CD4-positive, CD25-positive, alpha-beta regulatory T cell (primary cell): ENCODE data around the gene PTPN1. TPM values are rescaled to one million over a fixed set of nuclear protein-coding genes. Genes with fewer than 3 reads are reported as not detected.

Experiments
- ATAC-seq, 2 donors: fragments of 150-1000 bp; cut with Tn5 transposase; one replicate each; pipeline ENCODE4 v1.10.0; 2021; ENCODE audit warnings: low read depth in 2 of 2, moderate number of reproducible peaks in 2 of 2, moderate library complexity in 1 of 2
- DNase-seq, 3 donors: peaks; one replicate each; pipeline versions ENCODE4 v3.0.0 to v3.0.0-alpha.2; 2012 to 2022; ENCODE audit warnings: mixed read lengths in 1 of 3
- H3K27ac ChIP-seq: one replicate; pipeline ENCODE4 v1.7.0; 2013; ENCODE audit warnings: mild to moderate bottlenecking, low read length; ENCODE audit not compliant: insufficient read depth, poor library complexity, severe bottlenecking
- H3K27me3 ChIP-seq: one replicate; pipeline ENCODE4 v1.7.0; 2013; ENCODE audit warnings: low read length; ENCODE audit not compliant: control insufficient read depth, insufficient read depth
- H3K36me3 ChIP-seq: one replicate; pipeline ENCODE4 v1.7.0; 2013; ENCODE audit warnings: mild to moderate bottlenecking, low read length, moderate library complexity; ENCODE audit not compliant: control insufficient read depth, insufficient read depth
- H3K4me1 ChIP-seq: 2 replicates; pipeline ENCODE4 v1.7.0; 2013; ENCODE audit warnings: mild to moderate bottlenecking, low read length; ENCODE audit not compliant: insufficient read depth, control insufficient read depth, poor library complexity, severe bottlenecking
- H3K4me3 ChIP-seq: one replicate; pipeline ENCODE4 v1.7.0; 2013; ENCODE audit warnings: low read depth, mild to moderate bottlenecking, low read length, moderate library complexity
- H3K9me3 ChIP-seq, 2 experiments: 1 replicate in 1 of 2; 2 replicates in 1 of 2; pipeline ENCODE4 v1.7.0; 2013; ENCODE audit warnings: low read length in 2 of 2, mild to moderate bottlenecking in 1 of 2, moderate library complexity in 1 of 2; ENCODE audit not compliant: control insufficient read depth in 2 of 2
- H3K27ac Mint-ChIP-seq, 3 donors: one replicate each; pipeline ENCODE4 v1.8.0; 2020 to 2022; ENCODE audit warnings: mild to moderate bottlenecking in 3 of 3, mixed read lengths in 3 of 3, moderate library complexity in 2 of 3
- H3K27me3 Mint-ChIP-seq: one replicate; pipeline ENCODE4 v1.8.0; 2022; ENCODE audit warnings: mild to moderate bottlenecking, mixed read lengths
- H3K36me3 Mint-ChIP-seq: one replicate; pipeline ENCODE4 v1.8.0; 2020; ENCODE audit warnings: mixed read lengths
- H3K4me1 Mint-ChIP-seq, 4 donors: one replicate each; pipeline ENCODE4 v1.8.0; 2020 to 2022; ENCODE audit warnings: mixed read lengths in 4 of 4, mild to moderate bottlenecking in 1 of 4
- H3K4me3 Mint-ChIP-seq, 4 donors: one replicate each; pipeline ENCODE4 v1.8.0; 2020 to 2022; ENCODE audit warnings: mild to moderate bottlenecking in 4 of 4, mixed read lengths in 4 of 4, moderate library complexity in 3 of 4
- H3K9me3 Mint-ChIP-seq, 7 donors: one replicate each; pipeline ENCODE4 v1.8.0; 2020 to 2022; ENCODE audit warnings: mixed read lengths in 7 of 7, mild to moderate bottlenecking in 3 of 7, moderate library complexity in 2 of 7
- polyA plus RNA-seq, 4 donors: library from polyadenylated mRNA; unstranded; fragments of 300-500 nt; fragmentation: Illumina TruSeq; gene quantifications; one replicate each; pipeline ENCODE4 v1.2.3, GENCODE V29; 2021
- total RNA-seq: library from RNA; stranded (reverse); gene quantifications from one replicate; pipeline ENCODE4 v1.2.3, GENCODE V29; 2022

Gene PTPN1
- total RNA-seq (76.3 TPM), polyA plus RNA-seq (10 to 100 TPM; 27.1 to 34.3 (median 30.3) TPM)

DNA sequence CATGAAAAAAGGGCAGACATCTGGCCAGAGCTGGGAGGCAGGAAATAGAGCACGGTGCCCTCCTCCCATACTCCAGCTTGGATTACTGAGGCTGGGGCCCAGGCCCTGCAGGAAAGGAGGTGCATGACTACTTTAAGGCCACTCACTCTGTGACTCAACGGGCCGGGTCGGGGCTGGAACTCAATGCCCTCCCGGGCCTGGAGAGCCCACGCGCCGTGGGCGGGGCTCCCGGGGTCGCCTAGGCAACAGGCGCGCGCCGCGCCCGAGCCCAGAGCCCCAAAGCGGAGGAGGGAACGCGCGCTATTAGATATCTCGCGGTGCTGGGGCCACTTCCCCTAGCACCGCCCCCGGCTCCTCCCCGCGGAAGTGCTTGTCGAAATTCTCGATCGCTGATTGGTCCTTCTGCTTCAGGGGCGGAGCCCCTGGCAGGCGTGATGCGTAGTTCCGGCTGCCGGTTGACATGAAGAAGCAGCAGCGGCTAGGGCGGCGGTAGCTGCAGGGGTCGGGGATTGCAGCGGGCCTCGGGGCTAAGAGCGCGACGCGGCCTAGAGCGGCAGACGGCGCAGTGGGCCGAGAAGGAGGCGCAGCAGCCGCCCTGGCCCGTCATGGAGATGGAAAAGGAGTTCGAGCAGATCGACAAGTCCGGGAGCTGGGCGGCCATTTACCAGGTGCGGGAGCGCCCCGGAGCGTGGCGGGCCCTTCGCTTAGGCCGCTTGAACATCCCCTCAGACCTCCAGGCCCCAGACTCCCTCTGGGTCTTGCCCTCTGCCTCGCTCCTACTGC lies at the start of gene PTPN1:
Gene PTPN1 (plus strand): TSS at position 461 of the 783 bp plus-strand sequence. CDS start 145 bp downstream, at position 606.
- Histone ChIP-seq H3K36me3 (no peaks in the 10 kb centered on the region), H3K4me1 (peaks cover 50% of the 10 kb centered on the region), H3K27me3 (no peaks in the 10 kb centered on the region), H3K4me3 (peak within 1 kb of the TSS; percentile 89), H3K27ac (peak within 1 kb of the TSS; percentile 83), H3K9me3 (no peaks in the 10 kb centered on the region)
- DNase-seq (peak; percentile 98 to 100 (median 98)), ATAC-seq (peak; percentile 95 to 97)
- Mint-ChIP-seq H3K27me3 (no peaks in the 10 kb centered on the region), H3K9me3 (no peaks in the 10 kb centered on the region), H3K36me3 (peaks cover 5% of the 10 kb centered on the region), H3K4me3 (peak within 1 kb of the TSS; percentile 92 to 99 (median 96)), H3K4me1 (peaks cover 20 to 49% (median 34%) of the 10 kb centered on the region in 4 donors), H3K27ac (peak within 1 kb of the TSS; percentile 96 to 99 (median 99))

DNA sequence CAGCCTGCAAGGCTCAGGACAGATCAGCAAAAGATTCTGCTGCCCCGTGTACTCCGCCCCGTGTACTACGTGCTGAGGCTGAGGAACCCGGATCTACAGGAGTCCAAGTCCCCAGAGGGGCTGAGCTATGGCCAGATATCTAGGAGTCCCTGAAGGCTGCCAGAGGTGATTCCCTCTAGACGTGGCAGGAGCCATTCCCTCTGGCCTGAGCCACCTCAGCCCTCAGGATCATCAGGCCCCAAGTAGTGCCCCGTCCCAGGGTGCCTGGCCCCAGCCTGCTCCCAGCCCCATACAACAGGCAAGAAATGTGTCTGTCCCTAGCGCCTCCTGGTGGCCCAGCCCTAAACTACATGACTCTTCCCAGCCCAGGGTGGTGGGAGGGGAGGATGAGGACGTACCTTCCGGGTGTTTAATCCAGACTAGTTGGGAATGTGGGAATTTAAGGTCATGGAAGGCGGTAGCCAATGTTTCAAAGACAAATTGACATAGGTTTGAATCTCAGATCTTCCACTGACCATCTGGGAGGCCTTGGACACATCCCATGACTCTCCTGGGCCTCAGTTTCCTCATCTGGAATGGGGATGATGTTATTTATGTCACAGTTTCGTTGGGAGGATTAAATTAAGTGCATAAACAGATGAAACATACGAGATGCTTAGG lies 49.4 kb upstream of the PTPN1 start:
- no peak overlapping the region for H3K27ac ChIP-seq
- H3K4me1 ChIP-seq, result peaks cover 7% of the 10 kb centered on the region
- DNase-seq (peak; percentile 54 to 69 (median 65)), ATAC-seq (peak; percentile 85)
- Mint-ChIP-seq H3K36me3 (no peaks in the 10 kb centered on the region), H3K27me3 (peaks cover 19% of the 10 kb centered on the region), H3K9me3 (peaks cover 0 to 2% (median 0%) of the 10 kb centered on the region in 7 donors), H3K27ac (no peak overlapping the region), H3K4me3 (no peak overlapping the region), H3K4me1 (peaks cover 0 to 6% (median 1%) of the 10 kb centered on the region in 4 donors)
- no peaks in the 10 kb centered on the region for H3K27me3 ChIP-seq
- H3K36me3 ChIP-seq, result no peaks in the 10 kb centered on the region
- H3K4me3 ChIP-seq, result no peak overlapping the region
- no peaks in the 10 kb centered on the region for H3K9me3 ChIP-seq

DNA sequence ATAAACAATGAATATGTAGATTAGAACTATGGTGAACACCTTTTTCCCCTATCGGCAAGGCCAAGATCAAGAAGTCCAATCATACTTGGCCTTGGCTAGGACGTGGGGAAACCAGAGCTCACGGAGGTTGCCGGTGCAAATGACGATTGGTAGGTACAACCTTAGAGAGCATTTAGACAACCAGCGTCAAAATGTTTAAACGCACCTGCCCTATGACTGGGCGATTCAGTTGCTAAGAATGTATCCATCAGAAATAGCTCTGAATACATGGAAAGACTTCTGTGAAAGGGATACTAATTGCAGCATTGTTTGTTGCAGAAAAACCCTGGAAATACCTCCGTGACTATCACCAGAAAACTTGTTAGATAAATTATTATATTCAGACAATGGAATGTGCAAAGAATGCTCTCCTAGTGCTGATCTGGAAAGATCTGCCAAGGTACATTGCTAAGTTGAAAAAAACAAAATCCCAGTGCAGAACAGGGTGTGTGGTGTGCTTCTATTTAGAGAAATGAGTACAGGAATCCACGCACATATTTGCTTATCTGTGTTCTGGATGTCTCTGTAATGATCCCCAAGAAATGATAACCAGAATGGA lies 48.0 kb upstream of the PTPN1 start:
- H3K27me3 ChIP-seq, result no peaks in the 10 kb centered on the region
- no peaks in the 10 kb centered on the region for H3K36me3 ChIP-seq
- H3K9me3 ChIP-seq, result no peaks in the 10 kb centered on the region
- Mint-ChIP-seq H3K27me3 (peaks cover 19% of the 10 kb centered on the region), H3K4me3 (no peak overlapping the region), H3K36me3 (no peaks in the 10 kb centered on the region), H3K9me3 (peaks cover 0 to 1% (median 0%) of the 10 kb centered on the region in 7 donors), H3K27ac (no peak overlapping the region), H3K4me1 (peaks cover 0 to 6% (median 1%) of the 10 kb centered on the region in 4 donors)
- ATAC-seq (no peak), DNase-seq (no peak)
- H3K4me1 ChIP-seq, result peaks cover 7% of the 10 kb centered on the region
- H3K4me3 ChIP-seq, result no peak overlapping the region
- H3K27ac ChIP-seq, result no peak overlapping the region

DNA sequence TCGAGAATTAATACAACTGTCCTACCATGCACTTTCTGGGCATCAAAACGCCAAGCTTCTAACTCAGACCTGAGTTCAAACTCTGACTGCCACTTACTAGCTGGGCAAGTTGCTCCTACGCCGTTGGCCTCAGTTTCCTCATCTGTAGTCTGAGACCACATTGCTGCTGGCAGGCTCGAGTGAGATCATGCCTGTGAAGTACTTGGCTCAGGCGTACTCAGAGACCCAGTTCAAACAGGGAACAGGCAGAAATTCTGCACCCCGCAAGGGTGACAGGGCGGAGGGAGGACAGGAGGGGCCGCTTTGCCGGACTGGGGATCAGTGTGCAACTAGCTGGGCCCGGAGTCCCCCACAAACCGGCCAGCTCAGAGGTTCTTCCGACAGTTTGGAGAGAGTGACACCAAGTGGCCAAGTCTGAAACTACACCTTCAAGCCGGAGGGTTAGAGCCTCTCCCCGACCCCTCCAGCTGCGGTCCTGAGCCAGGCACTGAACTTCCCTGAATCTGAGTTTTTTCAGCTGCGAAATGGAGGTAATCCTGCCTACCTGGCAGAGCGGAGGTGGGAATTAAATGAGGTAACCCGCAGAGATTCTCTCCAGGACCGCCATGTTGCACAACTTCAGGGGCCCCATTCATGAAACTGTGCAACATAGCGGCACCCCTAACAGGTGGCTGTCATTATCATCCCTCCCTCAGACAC lies 46.0 kb upstream of the PTPN1 start:
- DNase-seq, result peak; percentile 26 to 63 (median 50)
- Histone ChIP-seq H3K27me3 (no peaks in the 10 kb centered on the region), H3K27ac (no peak overlapping the region), H3K9me3 (no peaks in the 10 kb centered on the region), H3K4me3 (no peak overlapping the region), H3K36me3 (no peaks in the 10 kb centered on the region), H3K4me1 (peaks cover 7% of the 10 kb centered on the region)
- peak; percentile 71 to 75 for ATAC-seq
- no peak overlapping the region for H3K4me3 Mint-ChIP-seq
- H3K27me3 Mint-ChIP-seq, result peaks cover 16% of the 10 kb centered on the region
- H3K4me1 Mint-ChIP-seq, result peaks cover 0 to 6% (median 1%) of the 10 kb centered on the region in 4 donors
- no peaks in the 10 kb centered on the region for H3K36me3 Mint-ChIP-seq
- H3K9me3 Mint-ChIP-seq, result peaks cover 0 to 1% (median 0%) of the 10 kb centered on the region in 7 donors
- no peak overlapping the region for H3K27ac Mint-ChIP-seq

DNA sequence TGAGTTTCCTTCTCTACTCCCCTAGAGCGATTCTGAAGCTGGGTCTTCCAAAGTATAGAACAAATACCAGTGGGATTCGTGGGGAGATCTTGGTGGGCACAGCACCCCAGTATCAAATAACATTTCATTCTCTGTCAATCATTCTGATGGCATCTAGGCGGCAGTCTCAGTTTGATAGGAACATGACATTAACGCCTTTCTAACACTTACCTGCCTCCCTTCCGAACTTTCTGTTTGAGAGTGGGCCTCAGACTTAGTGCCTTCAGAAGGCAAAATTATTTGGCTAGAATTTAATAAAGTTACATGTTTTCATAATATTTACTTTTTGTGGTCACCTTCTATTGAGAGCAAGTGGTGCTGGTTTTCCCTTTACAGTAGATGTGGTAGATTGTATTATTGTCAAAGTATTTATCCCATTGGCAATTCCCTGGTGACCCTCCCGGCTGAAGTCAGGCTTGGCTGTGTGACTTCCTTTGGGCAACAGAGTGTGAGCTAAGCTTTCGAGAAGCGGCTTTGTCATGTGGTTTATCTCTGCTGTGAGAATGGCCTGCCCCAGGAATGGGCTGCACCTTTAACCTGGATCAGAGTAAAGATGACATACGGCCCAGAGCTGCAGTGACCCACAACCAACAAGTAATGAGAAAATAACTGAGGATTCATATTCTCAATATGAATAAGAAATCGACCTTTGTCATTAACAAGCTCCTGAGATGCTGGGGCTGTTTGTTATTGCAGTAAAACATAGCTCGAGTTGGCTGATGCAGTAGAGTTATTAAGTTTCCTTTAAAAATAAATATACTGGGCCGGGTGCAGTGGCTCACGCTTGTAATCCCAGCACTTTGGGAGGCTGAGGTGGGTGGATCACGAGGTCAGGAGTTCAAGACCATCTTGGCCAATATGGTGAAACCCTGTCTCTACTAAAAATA lies 45.2 kb upstream of the PTPN1 start:
- Mint-ChIP-seq H3K27me3 (peaks cover 14% of the 10 kb centered on the region), H3K27ac (peak overlapping the region in 1 of 3 donors; percentile 20), H3K36me3 (no peaks in the 10 kb centered on the region), H3K9me3 (no peaks in the 10 kb centered on the region), H3K4me1 (peaks cover 0 to 6% (median 1%) of the 10 kb centered on the region in 4 donors), H3K4me3 (no peak overlapping the region)
- ATAC-seq (no peak), DNase-seq (no peak)
- H3K4me3 ChIP-seq, result no peak overlapping the region
- H3K36me3 ChIP-seq, result no peaks in the 10 kb centered on the region
- H3K27me3 ChIP-seq, result no peaks in the 10 kb centered on the region
- peaks cover 7% of the 10 kb centered on the region for H3K4me1 ChIP-seq
- no peak overlapping the region for H3K27ac ChIP-seq
- H3K9me3 ChIP-seq, result no peaks in the 10 kb centered on the region

DNA sequence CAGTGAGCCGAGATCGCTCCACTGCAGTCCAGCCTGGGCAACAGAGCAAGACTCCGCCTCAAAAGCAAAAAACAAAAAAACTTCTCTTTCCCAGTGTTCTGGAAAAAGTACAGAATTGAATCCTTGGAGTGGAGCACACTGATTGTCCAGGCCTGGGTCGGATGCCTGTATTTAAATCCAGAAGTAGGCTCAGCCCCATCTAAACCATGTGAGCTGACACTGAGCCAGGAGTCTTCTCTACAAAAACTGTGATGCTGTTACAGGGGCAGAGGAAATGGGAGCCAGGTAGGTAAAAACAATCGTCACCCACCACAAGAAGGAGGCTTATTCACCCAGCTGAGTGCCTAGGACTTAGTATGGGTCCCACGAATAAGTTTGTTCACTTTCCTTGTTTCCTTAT lies 43.0 kb upstream of the PTPN1 start:
- H3K4me3 ChIP-seq, result no peak overlapping the region
- Mint-ChIP-seq H3K4me3 (no peak overlapping the region), H3K36me3 (no peaks in the 10 kb centered on the region), H3K27ac (no peak overlapping the region), H3K9me3 (no peaks in the 10 kb centered on the region), H3K4me1 (peaks cover 5 to 17% (median 7%) of the 10 kb centered on the region in 4 donors), H3K27me3 (peaks cover 6% of the 10 kb centered on the region)
- no peaks in the 10 kb centered on the region for H3K36me3 ChIP-seq
- H3K4me1 ChIP-seq, result peaks cover 7% of the 10 kb centered on the region
- DNase-seq (no peak), ATAC-seq (no peak)
- H3K27ac ChIP-seq, result no peak overlapping the region
- no peaks in the 10 kb centered on the region for H3K9me3 ChIP-seq
- no peaks in the 10 kb centered on the region for H3K27me3 ChIP-seq
